HL-60 (cell line): ENCODE data around the gene TICAM2.

Experiments
- GABPA ChIP-seq: IDR thresholded peaks from 2 replicates; pipeline ENCODE4 v1.6.1; 2012; ENCODE audit warnings: low read depth
- POLR2AphosphoS5 ChIP-seq: IDR thresholded peaks from 2 replicates; pipeline ENCODE4 v1.6.1; 2012; ENCODE audit warnings: low read depth
- REST ChIP-seq: IDR thresholded peaks from 2 replicates; pipeline ENCODE4 v1.6.1; 2012; ENCODE audit warnings: low read depth; ENCODE audit not compliant: insufficient replicate concordance
- SPI1 ChIP-seq: IDR thresholded peaks from 2 replicates; pipeline ENCODE4 v1.6.1; 2012; ENCODE audit warnings: low read depth, mild to moderate bottlenecking, borderline replicate concordance
- TF ChIP-seq, protein P1 (sequence below): IDR thresholded peaks from one replicate; pipeline ENCODE4 v1.5.1; 2011; ENCODE audit warnings: low read length, control low read depth, inconsistent platforms; ENCODE audit not compliant: insufficient read depth

DNA sequence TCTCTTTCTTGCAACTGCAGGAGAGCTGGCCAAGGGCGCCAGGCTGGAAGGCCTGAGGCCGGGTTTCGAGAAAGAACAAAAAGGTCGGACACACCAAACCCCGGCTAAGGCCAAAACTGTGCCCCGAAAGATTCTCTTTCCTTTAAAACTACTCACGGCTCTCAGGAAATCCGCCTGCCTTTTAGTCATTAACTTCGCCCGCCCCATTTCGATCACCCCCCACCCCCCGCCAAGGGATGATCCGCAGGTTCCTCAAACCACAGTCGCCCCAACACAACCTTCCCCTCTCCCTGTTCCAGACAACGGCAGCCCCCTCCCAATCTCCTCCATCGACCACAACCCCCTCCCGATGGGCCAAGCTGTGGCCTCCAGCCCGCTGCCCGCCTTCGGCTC is 58.2 kb downstream of the TICAM2 start:
- TF ChIP-seq, protein P1, sequence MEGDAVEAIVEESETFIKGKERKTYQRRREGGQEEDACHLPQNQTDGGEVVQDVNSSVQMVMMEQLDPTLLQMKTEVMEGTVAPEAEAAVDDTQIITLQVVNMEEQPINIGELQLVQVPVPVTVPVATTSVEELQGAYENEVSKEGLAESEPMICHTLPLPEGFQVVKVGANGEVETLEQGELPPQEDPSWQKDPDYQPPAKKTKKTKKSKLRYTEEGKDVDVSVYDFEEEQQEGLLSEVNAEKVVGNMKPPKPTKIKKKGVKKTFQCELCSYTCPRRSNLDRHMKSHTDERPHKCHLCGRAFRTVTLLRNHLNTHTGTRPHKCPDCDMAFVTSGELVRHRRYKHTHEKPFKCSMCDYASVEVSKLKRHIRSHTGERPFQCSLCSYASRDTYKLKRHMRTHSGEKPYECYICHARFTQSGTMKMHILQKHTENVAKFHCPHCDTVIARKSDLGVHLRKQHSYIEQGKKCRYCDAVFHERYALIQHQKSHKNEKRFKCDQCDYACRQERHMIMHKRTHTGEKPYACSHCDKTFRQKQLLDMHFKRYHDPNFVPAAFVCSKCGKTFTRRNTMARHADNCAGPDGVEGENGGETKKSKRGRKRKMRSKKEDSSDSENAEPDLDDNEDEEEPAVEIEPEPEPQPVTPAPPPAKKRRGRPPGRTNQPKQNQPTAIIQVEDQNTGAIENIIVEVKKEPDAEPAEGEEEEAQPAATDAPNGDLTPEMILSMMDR = no peak
- TF ChIP-seq POLR2AphosphoS5 (no peak), SPI1 (no peak), REST (no peak), GABPA (no peak)
